Suppressor macrophage (primary cell): Measurements from ENCODE around the gene ZNF598.

Experiments used
- DNase-seq, 4 experiments: peaks; one replicate each; pipeline ENCODE4 v3.0.0-alpha.2; 2020 to 2022

The ZNF598 gene

GRCh38 chr16:2006317-2006716 lies 3.3 kb downstream of the ZNF598 start:
- DNase-seq: no peak

- peak; percentile 57 to 83 (median 73) for DNase-seq
Observed at GRCh38 chr16:2005646-2006045, 4.0 kb downstream of the ZNF598 start.

- DNase-seq: peak in 3 of 4 experiments; percentile 47 to 71 (median 58)
Observed at GRCh38 chr16:2004795-2005517, 4.7 kb downstream of the ZNF598 start.

- DNase-seq: peak; percentile 95 to 98 (median 96)
Observed at GRCh38 chr16:2003827-2004641, 5.6 kb downstream of the ZNF598 start.

- DNase-seq: no peak
Observed at GRCh38 chr16:2003231-2003826, 6.3 kb downstream of the ZNF598 start.

- DNase-seq: no peak
Observed at GRCh38 chr16:2002406-2003230, 7.0 kb downstream of the ZNF598 start.

GRCh38 chr16:2001456-2002355 lies 7.9 kb downstream of the ZNF598 start:
- DNase-seq: no peak

GRCh38 chr16:2001035-2001434 lies 8.6 kb downstream of the ZNF598 start:
- no peak for DNase-seq

GRCh38 chr16:1999866-2000514 lies 9.6 kb downstream of the ZNF598 start:
- no peak for DNase-seq

- DNase-seq: no peak
Observed at GRCh38 chr16:1998852-1999801, 10.5 kb downstream of the ZNF598 start.

GRCh38 chr16:1998360-1998835 lies 11.2 kb downstream of the ZNF598 start:
- no peak for DNase-seq

GRCh38 chr16:1997494-1998359 lies 11.9 kb downstream of the ZNF598 start:
- no peak for DNase-seq

- no peak for DNase-seq
Observed at GRCh38 chr16:1993731-1994131, 15.9 kb downstream of the ZNF598 start.

GRCh38 chr16:1992704-1993317 lies 16.8 kb downstream of the ZNF598 start:
- no peak for DNase-seq

GRCh38 chr16:1991948-1992703 lies 17.5 kb downstream of the ZNF598 start:
- peak; percentile 94 to 99 (median 96) for DNase-seq

- DNase-seq: no peak
Observed at GRCh38 chr16:1991588-1991947, 18.1 kb downstream of the ZNF598 start.

- peak in 3 of 4 experiments; percentile 19 to 36 (median 30) for DNase-seq
Observed at GRCh38 chr16:1991135-1991551, 18.5 kb downstream of the ZNF598 start.
